ENCODE results near the gene CDH5.

- TF ChIP-seq POLR2AphosphoS5 (IDR thresholded peaks at IDR 0.05; ENCODE audit: borderline replicate concordance, low read depth, low read length) = no peak
- TF ChIP-seq EZH2 (IDR thresholded peaks at IDR 0.05) = no peak
Measured at GRCh38 chr16:66408163-66409048, 41.9 kb downstream of the CDH5 start.
